ENCODE results near the gene VAV3.

VAV3 gene

GRCh38 chr1:107871259-107871658 lies 93.7 kb downstream of the VAV3 start:
- H3K4me3 ChIP-seq (replicated peaks in 1 of 2; ENCODE audit: low read depth in 2 of 2, low read length in 2 of 2) = no peak overlapping the region
- DNase-seq (ENCODE audit: low read depth in 2 of 2) = no peak

GRCh38 chr1:107870696-107871095 lies 94.3 kb downstream of the VAV3 start:
- peak; percentile 22 to 41 for DNase-seq (ENCODE audit: low read depth in 2 of 2)
- TF ChIP-seq CTCF (IDR thresholded peaks at IDR 0.05; ENCODE audit: low read depth, low read length) = no peak
- no peak overlapping the region for H3K4me3 ChIP-seq (replicated peaks in 1 of 2; ENCODE audit: low read depth in 2 of 2, low read length in 2 of 2)

More at GRCh38 chr1:107871259-107871658, 93.7 kb downstream of the VAV3 start:
- TF ChIP-seq CTCF (IDR thresholded peaks at IDR 0.05; ENCODE audit: low read depth, low read length) = no peak

GRCh38 chr1:107867897-107868296 lies 97.1 kb downstream of the VAV3 start:
- DNase-seq (ENCODE audit: low read depth in 2 of 2) = no peak
- TF ChIP-seq CTCF (IDR thresholded peaks at IDR 0.05; ENCODE audit: low read depth, low read length) = no peak
- H3K4me3 ChIP-seq (replicated peaks in 1 of 2; ENCODE audit: low read depth in 2 of 2, low read length in 2 of 2) = no peak overlapping the region

GRCh38 chr1:107867422-107867821 lies 97.6 kb downstream of the VAV3 start:
- no peak for TF ChIP-seq CTCF (IDR thresholded peaks at IDR 0.05; ENCODE audit: low read depth, low read length)
- H3K4me3 ChIP-seq (replicated peaks in 1 of 2; ENCODE audit: low read depth in 2 of 2, low read length in 2 of 2) = no peak overlapping the region
- no peak for DNase-seq (ENCODE audit: low read depth in 2 of 2)

- no peak overlapping the region for H3K4me3 ChIP-seq (replicated peaks in 1 of 2; ENCODE audit: low read depth in 2 of 2, low read length in 2 of 2)
- DNase-seq (ENCODE audit: low read depth in 2 of 2) = no peak
- no peak for TF ChIP-seq CTCF (IDR thresholded peaks at IDR 0.05; ENCODE audit: low read depth, low read length)
These were observed 98.1 kb downstream of the VAV3 start for GRCh38 chr1:107866870-107867269.

GRCh38 chr1:107865627-107866026 lies 99.4 kb downstream of the VAV3 start:
- no peak for TF ChIP-seq CTCF (IDR thresholded peaks at IDR 0.05; ENCODE audit: low read depth, low read length)
- DNase-seq (ENCODE audit: low read depth in 2 of 2) = no peak
- no peak overlapping the region for H3K4me3 ChIP-seq (replicated peaks in 1 of 2; ENCODE audit: low read depth in 2 of 2, low read length in 2 of 2)

- no peak overlapping the region for H3K4me3 ChIP-seq (replicated peaks in 1 of 2; ENCODE audit: low read depth in 2 of 2, low read length in 2 of 2)
- no peak for TF ChIP-seq CTCF (IDR thresholded peaks at IDR 0.05; ENCODE audit: low read depth, low read length)
- no peak for DNase-seq (ENCODE audit: low read depth in 2 of 2)
These were observed 101.6 kb downstream of the VAV3 start for GRCh38 chr1:107863342-107863741.
